Gastrocnemius medialis (tissue), 4 donors: ENCODE measurements around the gene ACSL6. TPM values are rescaled to one million over a fixed set of nuclear protein-coding genes. Genes with fewer than 3 reads are reported as not detected.
A peak's percentile ranks its signal among the peaks of the same experiment; 100 is the strongest.

Experiments
- ATAC-seq, 2 donors: fragments of 150-250 bp; one replicate each; pipeline ENCODE4 v1.9.1; 2016
- DNase-seq, 2 donors: peaks; one replicate each; pipeline ENCODE4 v3.0.0-alpha.2; 2019
- H3K27ac ChIP-seq, 4 donors: fragments of 200-600 bp; sonication (generic); 1 replicate in 1 of 4; 2 replicates in 3 of 4; pipeline ENCODE4 v1.5.1; 2016 to 2018; ENCODE audit warnings: mild to moderate bottlenecking in 2 of 4, moderate library complexity in 1 of 4
- H3K27me3 ChIP-seq, 3 donors: fragments of 200-600 bp; sonication (generic) in 2 of 3; 1 replicate in 1 of 3; 2 replicates in 2 of 3; pipeline versions ENCODE4 v1.5.1 to v1.6.0; 2016 to 2019; ENCODE audit warnings: mild to moderate bottlenecking in 1 of 3, moderate library complexity in 1 of 3
- H3K36me3 ChIP-seq, 2 donors: fragments of 200-600 bp; sonication (generic) in 1 of 2; one replicate each; pipeline ENCODE4 v1.5.1; 2017 to 2018
- H3K4me1 ChIP-seq, 2 donors: fragments of 200-600 bp; sonication (generic) in 1 of 2; one replicate each; pipeline ENCODE4 v1.5.1; 2016 to 2017; ENCODE audit warnings: mild to moderate bottlenecking in 2 of 2
- H3K4me3 ChIP-seq, 4 donors: fragments of 200-600 bp; sonication (generic) in 3 of 4; 1 replicate in 1 of 4; 2 replicates in 3 of 4; pipeline ENCODE4 v1.5.1; 2016 to 2019; ENCODE audit warnings: mild to moderate bottlenecking in 2 of 4
- H3K9me3 ChIP-seq, 3 donors: fragments of 200-600 bp; sonication (generic) in 2 of 3; 1 replicate in 1 of 3; 2 replicates in 2 of 3; pipeline ENCODE4 v1.5.1; 2016 to 2019
- CTCF ChIP-seq, 5 experiments: fragments of 450-650 bp in 3 of 5; fragments of 200-600 bp in 2 of 5; sonication (generic) in 2 of 5; IDR thresholded peaks in 4 of 5; conservative IDR thresholded peaks in 1 of 5; 1 replicate in 4 of 5; 2 replicates in 1 of 5; pipeline ENCODE4 v1.5.1; 2016 to 2019; ENCODE audit warnings: antibody characterized with exemption in 5 of 5, mild to moderate bottlenecking in 3 of 5, moderate library complexity in 3 of 5
- POLR2A ChIP-seq, 2 donors: fragments of 450-650 bp; IDR thresholded peaks; one replicate each; pipeline ENCODE4 v1.6.1; 2017; ENCODE audit warnings: antibody characterized with exemption in 2 of 2, mild to moderate bottlenecking in 2 of 2, moderate library complexity in 2 of 2
- in situ Hi-C, 4 donors: fragments of 200-750 bp; cut with MboI; loops; one replicate each; pipeline versions ENCODE4 v1.15.0 to v1.8.0; 2017; ENCODE audit warnings: low sequenced_read_pairs in 4 of 4
- intact Hi-C: fragments of 100-400 bp; cut with DNase I; formaldehyde crosslinking; loops from one replicate; pipeline ENCODE4 v1.15.1; 2023; ENCODE audit warnings: low total_unique reads
- total RNA-seq, 4 donors: library from RNA; depleted of rRNA; stranded (reverse); fragments of >200 nt; gene quantifications; one replicate each; pipeline versions ENCODE4 v1.1.0 to v1.2.3, GENCODE V29; 2016

Gene ACSL6
- total RNA-seq, 4 donors from 2014 or later = 0.29 to 0.71 (median 0.36) TPM

GRCh38 chr5:132010989-132011621 lies 353 bp downstream of the ACSL6 start:
- Histone ChIP-seq H3K9me3 (no peaks in the 10 kb centered on the region), H3K36me3 (no peaks in the 10 kb centered on the region), H3K4me3 (peak overlapping the region; percentile 55 to 85 (median 60)), H3K4me1 (peaks cover 27 to 30% of the 10 kb centered on the region in 2 donors), H3K27me3 (no peaks in the 10 kb centered on the region), H3K27ac (peak overlapping the region in 3 of 4 donors; percentile 45 to 50 (median 49))
- DNase-seq (peak; percentile 5 to 12), ATAC-seq (peak in 1 of 2 donors; percentile 2)
- in situ Hi-C loops = no loop called here
- no peak for TF ChIP-seq CTCF (IDR thresholded peaks at IDR 0.05 in 4 of 5, conservative IDR thresholded peaks at IDR 0.05 in 1 of 5)
- no peak for TF ChIP-seq POLR2A (IDR thresholded peaks at IDR 0.05)
- intact Hi-C loops = loop anchor here (5.0 kb wide), 1 partner anchor 51 kb away; the partner anchor contains the start of gene IL3

- ATAC-seq (no peak), DNase-seq (peak in 1 of 2 donors; percentile 1)
- H3K4me3 ChIP-seq = peak overlapping the region in 2 of 4 donors; percentile 60 to 85
- intact Hi-C loops (loop anchor here (5.0 kb wide), 1 partner anchor 52 kb away; the partner anchor contains the start of gene IL3), in situ Hi-C loops (no loop called here)
- H3K36me3 ChIP-seq = no peaks in the 10 kb centered on the region
- no peak for TF ChIP-seq CTCF (IDR thresholded peaks at IDR 0.05 in 4 of 5, conservative IDR thresholded peaks at IDR 0.05 in 1 of 5)
- no peak for TF ChIP-seq POLR2A (IDR thresholded peaks at IDR 0.05)
- no peak overlapping the region for H3K27ac ChIP-seq
- H3K4me1 ChIP-seq = peaks cover 27 to 30% of the 10 kb centered on the region in 2 donors
- H3K9me3 ChIP-seq = no peaks in the 10 kb centered on the region
- H3K27me3 ChIP-seq = no peaks in the 10 kb centered on the region
Measured at GRCh38 chr5:132010645-132010988, 841 bp downstream of the ACSL6 start.

GRCh38 chr5:132009706-132010405 lies 1.6 kb downstream of the ACSL6 start:
- peak in 1 of 2 donors; percentile 6 for DNase-seq
- no peak for ATAC-seq
- no peak overlapping the region for H3K27ac ChIP-seq
- H3K36me3 ChIP-seq = no peaks in the 10 kb centered on the region
- in situ Hi-C loops = loop anchor here (5.0 to 10.0 kb wide), 5 partner anchors 195 to 425 kb away; no protein-coding TSS in a partner anchor
- intact Hi-C loops = loop anchor here (5.0 kb wide), 2 partner anchors 52 to 588 kb away; partner anchors contain the start of gene IL3
- H3K4me3 ChIP-seq = no peak overlapping the region
- TF ChIP-seq CTCF (IDR thresholded peaks at IDR 0.05 in 4 of 5, conservative IDR thresholded peaks at IDR 0.05 in 1 of 5) (no peak), POLR2A (IDR thresholded peaks at IDR 0.05) (no peak)
- no peaks in the 10 kb centered on the region for H3K9me3 ChIP-seq
- H3K4me1 ChIP-seq = peaks cover 27 to 30% of the 10 kb centered on the region in 2 donors
- H3K27me3 ChIP-seq = no peaks in the 10 kb centered on the region

GRCh38 chr5:132008961-132009680 lies 2.3 kb downstream of the ACSL6 start:
- in situ Hi-C loops = loop anchor here (5.0 to 10.0 kb wide), 5 partner anchors 194 to 424 kb away; no protein-coding TSS in a partner anchor
- Histone ChIP-seq H3K36me3 (no peaks in the 10 kb centered on the region), H3K4me3 (no peak overlapping the region), H3K27me3 (no peaks in the 10 kb centered on the region), H3K9me3 (no peaks in the 10 kb centered on the region), H3K27ac (no peak overlapping the region), H3K4me1 (peaks cover 27 to 30% of the 10 kb centered on the region in 2 donors)
- TF ChIP-seq CTCF (IDR thresholded peaks at IDR 0.05 in 4 of 5, conservative IDR thresholded peaks at IDR 0.05 in 1 of 5) (no peak), POLR2A (IDR thresholded peaks at IDR 0.05) (no peak)
- no peak for ATAC-seq
- peak in 1 of 2 donors; percentile 39 for DNase-seq
- intact Hi-C loops = loop anchor here (1.0 to 5.0 kb wide), 2 partner anchors 420 to 587 kb away; no protein-coding TSS in a partner anchor
